ENCODE measurements around the gene TMPRSS9. TPM values are rescaled to one million over a fixed set of nuclear protein-coding genes. Genes with fewer than 3 reads are reported as not detected.

Gene TMPRSS9
- total RNA-seq, 3 donors from 2014 or later: not detected

- no peaks in the 10 kb centered on the region for H3K27me3 Mint-ChIP-seq (ENCODE audit: low read depth)
- H3K4me1 Mint-ChIP-seq (ENCODE audit: low read depth): no peaks in the 10 kb centered on the region
- H3K4me3 Mint-ChIP-seq: no peak overlapping the region
- DNase-seq (no peak), ATAC-seq (no peak)
- no peaks in the 10 kb centered on the region for H3K9me3 Mint-ChIP-seq
- H3K36me3 Mint-ChIP-seq (ENCODE audit: insufficient read depth): peaks cover 7% of the 10 kb centered on the region
Observed at GRCh38 chr19:2441096-2441752, 81.2 kb downstream of the TMPRSS9 start.

- Mint-ChIP-seq H3K4me1 (ENCODE audit: low read depth) (peaks cover 10% of the 10 kb centered on the region), H3K4me3 (no peak overlapping the region), H3K36me3 (ENCODE audit: insufficient read depth) (peaks cover 4% of the 10 kb centered on the region), H3K27me3 (ENCODE audit: low read depth) (no peaks in the 10 kb centered on the region), H3K9me3 (no peaks in the 10 kb centered on the region)
- DNase-seq (no peak), ATAC-seq (no peak)
Observed at GRCh38 chr19:2443116-2443784, 83.2 kb downstream of the TMPRSS9 start.

DNA sequence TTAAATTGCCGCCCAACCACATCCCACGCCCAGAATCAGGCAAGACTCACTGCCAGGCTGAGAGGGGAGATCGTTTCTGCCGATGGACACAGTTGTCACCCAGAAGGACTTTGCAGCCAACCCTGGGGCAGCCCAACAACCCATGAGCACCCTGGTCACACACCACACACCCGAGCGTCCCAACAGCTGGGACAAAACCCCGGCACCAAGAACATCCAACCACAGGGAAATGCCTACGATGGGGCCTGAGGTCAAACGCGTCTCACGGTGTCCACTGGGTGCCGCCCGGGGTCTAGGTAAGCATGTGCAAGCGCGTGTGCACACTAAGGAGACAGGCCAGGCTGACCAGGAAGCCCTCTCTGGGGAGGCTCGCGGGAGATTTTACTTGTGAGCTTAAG, 83.7 kb downstream of the TMPRSS9 start:
- ATAC-seq: no peak
- no peak for DNase-seq
- H3K27me3 Mint-ChIP-seq (ENCODE audit: low read depth): no peaks in the 10 kb centered on the region
- H3K4me1 Mint-ChIP-seq (ENCODE audit: low read depth): peaks cover 10% of the 10 kb centered on the region
- no peaks in the 10 kb centered on the region for H3K9me3 Mint-ChIP-seq
- H3K36me3 Mint-ChIP-seq (ENCODE audit: insufficient read depth): peaks cover 4% of the 10 kb centered on the region
- H3K4me3 Mint-ChIP-seq: no peak overlapping the region

DNA sequence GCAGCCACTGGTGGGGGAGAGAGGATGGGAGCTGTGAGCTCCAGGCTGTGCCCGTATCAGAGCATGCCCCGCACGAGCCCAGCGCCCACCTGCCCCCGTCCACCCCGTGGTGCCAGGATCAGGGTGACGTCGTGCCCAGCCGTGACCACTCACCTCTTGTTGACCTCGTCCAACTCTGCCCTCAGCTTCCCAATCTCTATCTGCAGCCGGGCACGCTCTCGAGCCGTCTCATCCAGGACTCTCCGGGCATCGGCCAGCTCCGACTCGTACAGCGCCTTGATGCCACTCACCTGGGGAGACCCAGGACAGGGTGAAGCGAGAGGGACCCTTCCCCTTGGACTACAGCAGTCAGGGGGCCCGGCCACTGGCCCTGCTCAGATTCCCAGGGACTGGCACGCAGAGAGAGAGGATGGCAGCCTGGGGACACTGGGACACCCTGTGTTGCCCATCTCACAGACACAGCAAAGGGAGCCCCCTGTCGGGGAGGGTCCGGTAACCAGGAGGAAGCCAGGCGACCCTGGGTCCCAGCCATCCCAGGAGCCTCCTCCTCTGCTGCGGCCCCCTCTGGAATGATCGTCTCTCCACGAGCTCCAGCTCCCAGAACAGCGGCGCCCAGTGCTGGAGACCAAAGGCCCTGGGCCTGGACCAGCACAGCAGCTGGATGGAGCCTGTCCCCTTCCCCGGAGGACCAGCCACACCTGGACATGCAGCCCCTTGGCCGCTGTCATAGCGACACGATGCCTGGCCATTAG, 84.4 kb downstream of the TMPRSS9 start:
- Mint-ChIP-seq H3K27me3 (ENCODE audit: low read depth) (no peaks in the 10 kb centered on the region), H3K36me3 (ENCODE audit: insufficient read depth) (peaks cover 4% of the 10 kb centered on the region), H3K4me3 (no peak overlapping the region), H3K4me1 (ENCODE audit: low read depth) (peaks cover 10% of the 10 kb centered on the region), H3K9me3 (no peaks in the 10 kb centered on the region)
- ATAC-seq (no peak), DNase-seq (no peak)

DNA sequence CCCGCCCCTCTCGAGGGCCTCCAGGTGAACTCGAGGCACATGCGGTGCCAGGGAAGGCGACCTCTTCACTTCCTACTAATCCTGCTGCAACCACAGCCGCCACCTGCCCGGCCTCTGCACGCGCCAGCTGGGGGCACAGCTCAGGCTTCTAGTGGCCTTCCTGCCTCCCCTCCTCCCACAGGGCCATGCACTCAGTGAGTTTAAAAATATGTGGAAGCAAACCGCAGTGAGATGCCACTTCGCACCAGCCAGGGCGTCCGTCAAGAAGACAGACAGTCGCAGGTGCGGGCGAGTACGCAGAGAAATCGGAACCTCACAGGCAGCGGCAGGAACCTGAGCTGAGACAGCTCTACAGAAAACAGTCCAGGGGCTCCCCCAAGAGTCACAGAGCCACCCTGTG, 86.3 kb downstream of the TMPRSS9 start:
- H3K27me3 Mint-ChIP-seq (ENCODE audit: low read depth): no peaks in the 10 kb centered on the region
- DNase-seq (no peak), ATAC-seq (peak; percentile 61 to 63)
- H3K4me3 Mint-ChIP-seq: peak overlapping the region; percentile 65
- H3K4me1 Mint-ChIP-seq (ENCODE audit: low read depth): peaks cover 10% of the 10 kb centered on the region
- peaks cover 4% of the 10 kb centered on the region for H3K36me3 Mint-ChIP-seq (ENCODE audit: insufficient read depth)
- H3K9me3 Mint-ChIP-seq: no peaks in the 10 kb centered on the region

GRCh38 chr19:2449019-2449418, 89.0 kb downstream of the TMPRSS9 start:
- H3K27me3 Mint-ChIP-seq (ENCODE audit: low read depth): no peaks in the 10 kb centered on the region
- peaks cover 4% of the 10 kb centered on the region for H3K36me3 Mint-ChIP-seq (ENCODE audit: insufficient read depth)
- no peak overlapping the region for H3K4me3 Mint-ChIP-seq
- peaks cover 10% of the 10 kb centered on the region for H3K4me1 Mint-ChIP-seq (ENCODE audit: low read depth)
- no peaks in the 10 kb centered on the region for H3K9me3 Mint-ChIP-seq
- ATAC-seq: no peak
- no peak for DNase-seq

- ATAC-seq (no peak), DNase-seq (no peak)
- peaks cover 3% of the 10 kb centered on the region for H3K36me3 Mint-ChIP-seq (ENCODE audit: insufficient read depth)
- no peak overlapping the region for H3K4me3 Mint-ChIP-seq
- peaks cover 21% of the 10 kb centered on the region for H3K4me1 Mint-ChIP-seq (ENCODE audit: low read depth)
- H3K27me3 Mint-ChIP-seq (ENCODE audit: low read depth): no peaks in the 10 kb centered on the region
- H3K9me3 Mint-ChIP-seq: no peaks in the 10 kb centered on the region
Observed at GRCh38 chr19:2451138-2451537, 91.1 kb downstream of the TMPRSS9 start.

DNA sequence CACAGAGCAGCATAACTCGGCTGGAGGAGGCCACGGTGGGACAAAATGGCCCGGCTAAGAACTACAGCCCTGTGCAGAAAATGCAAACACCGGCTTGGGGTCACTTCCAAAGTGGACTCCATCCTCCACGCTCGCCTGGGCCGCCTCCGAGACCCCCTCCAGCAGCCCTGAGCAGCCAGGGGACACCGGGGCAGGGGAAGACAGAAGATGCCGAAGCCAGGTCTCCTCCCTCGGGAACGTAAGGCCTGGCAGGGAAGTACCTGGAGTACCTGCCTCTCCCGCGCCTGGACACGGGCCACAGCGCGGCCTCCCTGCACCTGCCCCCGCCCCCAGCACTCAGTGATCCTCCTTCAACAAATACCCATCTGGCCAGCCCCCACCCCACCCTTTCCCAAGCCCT, 91.7 kb downstream of the TMPRSS9 start:
- Mint-ChIP-seq H3K4me3 (no peak overlapping the region), H3K9me3 (no peaks in the 10 kb centered on the region), H3K36me3 (ENCODE audit: insufficient read depth) (peaks cover 3% of the 10 kb centered on the region), H3K4me1 (ENCODE audit: low read depth) (peaks cover 16% of the 10 kb centered on the region), H3K27me3 (ENCODE audit: low read depth) (no peaks in the 10 kb centered on the region)
- no peak for ATAC-seq
- DNase-seq: no peak

DNA sequence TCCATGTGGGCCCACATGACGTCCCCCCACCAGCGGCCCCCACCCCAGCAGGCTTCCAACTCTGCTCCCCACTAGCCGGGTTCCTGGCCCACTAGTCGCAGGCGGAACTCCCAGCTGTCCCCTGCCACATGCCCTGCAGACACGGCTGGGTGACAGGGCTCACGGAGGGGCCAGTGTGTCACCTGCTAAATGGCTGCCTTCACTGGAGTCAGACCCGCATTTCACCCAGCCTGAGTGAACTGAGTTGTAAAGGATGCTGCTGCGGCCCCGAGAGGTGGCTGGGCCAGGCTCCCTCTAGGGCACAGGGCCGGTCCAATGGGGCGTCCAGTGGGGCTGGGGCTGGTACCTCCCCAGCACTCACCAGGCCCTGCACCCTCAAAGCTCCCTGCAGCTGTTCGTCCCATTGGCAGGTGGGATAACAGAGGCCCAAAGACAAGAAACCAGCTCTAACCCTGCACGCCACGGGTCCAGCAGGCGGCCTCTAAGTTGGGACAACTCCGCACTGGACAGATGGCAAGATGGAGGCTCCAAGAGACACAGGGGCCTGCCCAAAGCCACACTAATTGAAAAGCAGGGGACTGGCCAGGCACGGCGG, 93.5 kb downstream of the TMPRSS9 start:
- Mint-ChIP-seq H3K4me1 (ENCODE audit: low read depth) (peaks cover 16% of the 10 kb centered on the region), H3K4me3 (peak overlapping the region; percentile 33), H3K27me3 (ENCODE audit: low read depth) (no peaks in the 10 kb centered on the region), H3K9me3 (no peaks in the 10 kb centered on the region), H3K36me3 (ENCODE audit: insufficient read depth) (peaks cover 3% of the 10 kb centered on the region)
- ATAC-seq: no peak
- no peak for DNase-seq

DNA sequence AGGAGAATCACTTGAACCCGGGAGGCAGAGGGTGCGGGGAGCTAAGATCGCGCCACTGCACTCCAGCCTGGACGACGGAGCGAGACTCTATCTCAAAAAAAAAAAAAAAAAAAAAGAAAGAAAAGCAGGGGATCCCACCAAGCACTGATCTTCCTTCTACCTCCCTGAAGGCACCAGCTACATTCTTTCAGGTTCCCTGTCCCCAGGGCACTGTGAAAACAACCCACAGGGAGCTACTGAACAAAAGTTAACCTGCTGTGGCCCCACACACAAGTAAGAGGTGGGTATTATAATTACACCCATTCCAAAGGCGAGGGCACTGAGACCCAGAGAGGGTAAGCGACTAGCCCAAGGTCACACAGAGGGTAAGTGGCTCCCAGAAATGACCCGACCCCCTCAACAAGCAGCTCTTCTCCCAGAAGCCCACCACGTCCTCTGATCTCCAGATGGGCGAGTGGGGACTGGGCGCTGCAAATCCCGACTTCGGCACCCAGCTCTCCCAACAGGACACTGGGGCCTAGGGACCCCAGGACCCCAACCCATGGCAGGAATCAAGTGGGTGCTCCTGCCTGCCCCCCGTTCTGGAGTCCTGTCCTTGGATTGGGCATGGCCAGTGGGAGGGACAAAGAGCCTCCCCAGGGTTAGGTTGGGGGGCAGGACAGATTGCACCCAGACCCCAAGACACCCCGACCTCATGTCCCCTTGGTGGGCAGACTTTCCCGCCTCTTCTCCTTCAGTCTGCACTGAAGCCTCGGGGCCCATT, 94.3 kb downstream of the TMPRSS9 start:
- Mint-ChIP-seq H3K4me1 (ENCODE audit: low read depth) (peaks cover 16% of the 10 kb centered on the region), H3K4me3 (peak overlapping the region; percentile 88), H3K9me3 (no peaks in the 10 kb centered on the region), H3K27me3 (ENCODE audit: low read depth) (no peaks in the 10 kb centered on the region), H3K36me3 (ENCODE audit: insufficient read depth) (peaks cover 3% of the 10 kb centered on the region)
- ATAC-seq (no peak), DNase-seq (no peak)

DNA sequence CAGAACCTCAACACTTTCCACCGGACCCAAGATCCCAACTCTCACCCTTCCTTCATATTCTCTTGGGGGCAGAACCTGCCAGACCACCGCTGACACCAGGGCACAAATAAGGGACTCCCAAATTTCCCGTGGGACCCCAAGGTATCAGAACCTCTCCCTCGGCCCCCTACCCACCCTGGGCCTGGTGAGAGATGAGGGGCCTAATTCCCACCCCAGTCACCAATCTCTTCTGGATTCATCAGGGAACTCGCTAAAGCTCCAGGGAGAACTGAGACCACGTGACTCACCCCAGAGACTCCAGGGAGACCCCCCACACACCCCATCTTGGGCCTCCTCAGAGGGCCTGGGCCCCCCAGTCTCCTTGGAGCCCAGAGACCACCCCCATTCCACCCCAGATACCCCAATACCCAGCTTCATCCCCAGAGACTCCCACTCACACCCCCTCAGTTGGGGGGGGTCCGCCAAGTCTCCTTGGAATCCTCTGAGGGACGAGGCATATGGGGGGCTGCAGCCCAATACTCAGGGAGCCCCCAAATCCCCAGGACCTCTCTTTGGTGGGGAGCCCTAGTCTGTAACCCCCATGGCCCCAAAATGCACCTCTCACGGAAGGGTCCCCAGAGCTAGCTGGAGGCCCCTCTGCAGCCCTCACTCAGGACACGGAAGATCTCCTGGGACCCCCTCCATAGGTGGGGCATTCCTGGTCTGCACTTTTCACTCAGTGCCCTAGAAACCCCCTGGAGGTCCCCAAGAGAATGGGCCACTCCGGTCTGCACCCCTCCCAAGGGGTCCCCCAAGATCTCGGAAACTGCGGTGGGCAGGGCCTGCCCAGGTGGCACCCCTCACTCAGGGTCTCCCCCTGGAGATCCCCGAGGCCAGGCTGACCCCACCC, 95.1 kb downstream of the TMPRSS9 start:
- Mint-ChIP-seq H3K27me3 (ENCODE audit: low read depth) (no peaks in the 10 kb centered on the region), H3K4me1 (ENCODE audit: low read depth) (peaks cover 18% of the 10 kb centered on the region), H3K36me3 (ENCODE audit: insufficient read depth) (no peaks in the 10 kb centered on the region), H3K4me3 (peak overlapping the region; percentile 88), H3K9me3 (no peaks in the 10 kb centered on the region)
- DNase-seq (no peak), ATAC-seq (no peak)

DNA sequence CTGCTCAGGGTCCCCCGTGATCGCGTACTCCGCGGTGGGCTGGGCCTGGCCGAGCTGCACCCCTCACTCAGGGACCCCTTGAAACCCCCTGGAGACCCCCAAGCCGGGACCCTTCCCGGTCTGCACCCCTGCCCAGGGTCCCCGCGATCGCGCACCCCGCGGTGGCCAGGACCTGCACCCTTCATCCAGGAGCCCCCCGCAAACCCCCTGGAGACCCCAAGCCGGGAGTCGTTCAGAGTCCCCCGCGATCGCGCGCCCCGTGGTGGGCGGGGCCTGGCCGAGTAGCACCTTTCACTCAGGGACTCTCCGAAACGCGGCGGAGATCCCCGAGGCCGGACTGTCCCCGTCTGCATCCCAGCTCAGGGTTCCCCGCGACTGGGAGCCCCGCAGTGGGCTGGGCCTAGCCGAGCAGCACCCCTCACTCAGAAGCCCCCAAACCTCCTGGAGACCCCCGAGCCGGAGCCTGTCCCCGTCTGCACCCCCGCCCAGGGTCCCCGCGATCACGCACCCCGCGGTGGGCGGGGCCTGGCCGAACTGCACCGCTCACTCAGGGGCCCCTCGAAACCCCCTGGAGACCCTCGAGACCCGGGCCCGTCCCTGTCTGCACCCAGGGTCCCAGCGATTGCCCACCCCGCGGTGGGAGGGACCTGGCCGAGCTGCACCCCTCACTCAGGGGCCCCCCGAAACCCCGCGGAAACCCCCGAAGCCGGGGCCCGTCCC, 95.9 kb downstream of the TMPRSS9 start:
- ATAC-seq (peak; percentile 36 to 44), DNase-seq (no peak)
- peak overlapping the region; percentile 88 for H3K4me3 Mint-ChIP-seq
- peaks cover 18% of the 10 kb centered on the region for H3K4me1 Mint-ChIP-seq (ENCODE audit: low read depth)
- no peaks in the 10 kb centered on the region for H3K9me3 Mint-ChIP-seq
- H3K27me3 Mint-ChIP-seq (ENCODE audit: low read depth): no peaks in the 10 kb centered on the region
- H3K36me3 Mint-ChIP-seq (ENCODE audit: insufficient read depth): no peaks in the 10 kb centered on the region

Measured in activated T-cell treated with anti-CD3 and anti-CD28 coated beads, Interleukin-2, amount 50 U/mL, for 4 hours (primary cell).